Effector memory CD8-positive, alpha-beta T cell (primary cell): ENCODE results near the gene KIAA2012.

Source experiments
- ATAC-seq: fragments of 150-1000 bp; cut with Tn5 transposase; replicated peaks from 2 replicates; pipeline ENCODE4 v1.10.0; 2021; ENCODE audit warnings: mild to moderate bottlenecking, moderate library complexity
- DNase-seq, 3 experiments: peaks; one replicate each; pipeline ENCODE4 v3.0.0; 2021
- H3K27ac Mint-ChIP-seq, 2 donors: one replicate each; pipeline ENCODE4 v1.8.0; 2022; ENCODE audit warnings: mild to moderate bottlenecking in 2 of 2, mixed read lengths in 2 of 2, moderate library complexity in 2 of 2
- H3K27me3 Mint-ChIP-seq, 2 donors: one replicate each; pipeline ENCODE4 v1.8.0; 2022; ENCODE audit warnings: mixed read lengths in 2 of 2
- H3K36me3 Mint-ChIP-seq: one replicate; pipeline ENCODE4 v1.8.0; 2022; ENCODE audit warnings: mild to moderate bottlenecking, moderate library complexity, mixed read lengths; ENCODE audit not compliant: insufficient read depth
- H3K4me1 Mint-ChIP-seq, 2 donors: one replicate each; pipeline ENCODE4 v1.8.0; 2022; ENCODE audit warnings: low read depth in 2 of 2, mixed read lengths in 2 of 2
- H3K4me3 Mint-ChIP-seq, 2 donors: one replicate each; pipeline ENCODE4 v1.8.0; 2022; ENCODE audit warnings: mild to moderate bottlenecking in 2 of 2, mixed read lengths in 2 of 2, moderate library complexity in 2 of 2
- H3K9me3 Mint-ChIP-seq, 2 donors: one replicate each; pipeline ENCODE4 v1.8.0; 2022; ENCODE audit warnings: mixed read lengths in 2 of 2

Gene KIAA2012

DNA sequence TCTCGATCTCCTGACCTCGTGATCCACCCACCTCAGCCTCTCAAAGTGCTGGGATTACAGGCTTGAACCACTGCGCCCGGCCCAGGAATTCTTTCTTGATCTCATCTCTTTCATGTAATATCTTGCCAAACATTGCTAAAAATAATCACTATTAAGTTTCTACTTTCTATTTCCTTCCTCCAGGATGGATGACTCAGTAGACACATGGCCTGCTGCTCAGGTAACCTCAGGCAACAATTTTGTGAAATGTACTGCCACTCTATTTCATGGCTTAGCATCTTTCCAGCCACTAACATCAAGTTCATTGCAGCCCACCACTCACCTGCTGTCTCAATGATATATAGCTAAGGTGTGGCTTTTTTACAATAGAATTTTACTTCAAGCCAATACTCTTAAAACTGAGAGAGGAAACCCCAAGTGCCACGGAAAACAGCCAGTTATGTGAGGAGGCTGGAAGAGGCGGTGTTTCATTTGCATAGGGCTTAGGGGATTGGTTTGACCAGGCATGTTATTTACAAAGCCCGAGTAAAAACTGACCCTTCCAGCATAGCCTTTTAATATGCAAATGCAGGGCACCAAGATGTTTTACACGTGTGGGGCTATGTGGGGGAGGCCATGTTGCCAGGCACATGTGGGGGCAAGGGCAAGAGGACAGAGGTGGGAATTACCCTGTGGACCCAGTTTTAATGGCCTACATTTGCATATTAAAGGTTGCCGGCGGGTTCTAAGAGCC is 176.6 kb downstream of the KIAA2012 start:
- no peak for ATAC-seq
- Mint-ChIP-seq H3K4me3 (no peak overlapping the region), H3K27ac (no peak overlapping the region), H3K9me3 (no peaks in the 10 kb centered on the region), H3K4me1 (no peaks in the 10 kb centered on the region), H3K36me3 (no peaks in the 10 kb centered on the region), H3K27me3 (peaks cover 4 to 8% of the 10 kb centered on the region in 2 donors)
- no peak for DNase-seq

DNA sequence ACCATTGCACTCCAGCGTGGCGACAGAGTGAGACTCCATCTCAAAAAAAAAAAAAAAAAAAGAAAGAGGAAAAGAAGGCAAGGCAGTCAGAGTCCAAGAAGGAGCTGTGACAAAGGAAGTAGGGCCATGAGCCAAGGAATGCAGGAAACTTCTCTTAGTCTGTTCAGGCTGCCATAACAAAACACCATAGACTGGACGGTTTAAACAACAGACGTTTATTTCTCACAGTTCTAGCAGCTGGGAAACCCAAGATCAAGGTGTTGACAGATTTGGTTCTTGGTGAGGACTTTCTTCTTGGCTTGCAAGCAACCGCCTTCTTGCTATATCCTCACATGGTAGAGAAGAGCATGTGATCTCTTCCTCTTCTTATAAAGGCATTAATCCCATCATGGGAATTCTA is 178.4 kb downstream of the KIAA2012 start:
- Mint-ChIP-seq H3K9me3 (no peaks in the 10 kb centered on the region), H3K27ac (no peak overlapping the region), H3K4me3 (no peak overlapping the region), H3K4me1 (no peaks in the 10 kb centered on the region), H3K27me3 (peaks cover 4 to 8% of the 10 kb centered on the region in 2 donors), H3K36me3 (no peaks in the 10 kb centered on the region)
- DNase-seq, result no peak
- no peak for ATAC-seq
